NCI-H2196 (cell line): ENCODE results near the gene SFXN2.
"Not testable (repeated sequence)": the region's sequence is repeated elsewhere in the genome, so short reads cannot be mapped to it uniquely, and the experiment has no call there.

ENCODE experiments used
- DNase-seq: peaks from one replicate; lab custom pipeline; 2025; ENCODE audit not compliant: unreplicated experiment; lab: John Stamatoyannopoulos, UW

The SFXN2 gene

DNA sequence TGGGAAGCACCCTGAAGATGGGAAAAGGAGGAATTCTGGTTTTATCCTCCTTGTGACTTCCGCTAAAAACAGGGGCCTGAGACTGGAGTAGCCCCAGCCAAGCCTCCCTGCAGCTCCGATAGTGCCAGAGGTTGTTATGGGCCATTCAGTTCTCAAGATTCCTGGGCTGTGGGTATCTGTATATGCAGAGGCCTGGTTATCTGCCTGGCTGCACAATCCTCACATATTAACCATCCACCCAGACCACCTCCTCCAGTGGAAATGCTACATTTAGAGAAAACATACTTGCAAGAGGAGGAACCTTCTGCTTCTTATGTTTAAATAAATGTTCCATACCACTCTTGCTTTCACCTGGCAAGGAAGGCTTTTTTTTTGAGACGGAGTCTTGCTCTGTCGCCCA lies 34.8 kb upstream of the SFXN2 start:
- no peak for DNase-seq

DNA sequence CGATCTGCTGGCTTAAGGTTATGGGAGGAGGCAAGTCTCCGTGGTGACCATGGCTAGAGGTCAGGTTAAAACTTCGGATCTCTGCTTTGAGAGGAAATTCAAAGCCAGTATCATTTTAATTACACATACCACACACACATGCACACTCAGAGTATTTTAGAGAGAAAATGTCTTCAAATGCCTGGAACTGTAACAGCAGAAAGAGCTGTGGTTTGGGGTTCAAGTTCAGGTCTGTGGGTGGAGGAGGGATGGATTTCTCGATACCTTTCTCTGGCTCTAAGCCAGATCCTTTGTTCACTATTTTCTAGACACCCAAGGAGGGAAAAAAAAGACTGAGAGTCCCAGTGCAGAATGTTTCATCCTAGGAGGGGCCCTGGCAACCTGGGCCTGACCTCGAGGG lies 32.7 kb upstream of the SFXN2 start:
- no peak for DNase-seq

DNA sequence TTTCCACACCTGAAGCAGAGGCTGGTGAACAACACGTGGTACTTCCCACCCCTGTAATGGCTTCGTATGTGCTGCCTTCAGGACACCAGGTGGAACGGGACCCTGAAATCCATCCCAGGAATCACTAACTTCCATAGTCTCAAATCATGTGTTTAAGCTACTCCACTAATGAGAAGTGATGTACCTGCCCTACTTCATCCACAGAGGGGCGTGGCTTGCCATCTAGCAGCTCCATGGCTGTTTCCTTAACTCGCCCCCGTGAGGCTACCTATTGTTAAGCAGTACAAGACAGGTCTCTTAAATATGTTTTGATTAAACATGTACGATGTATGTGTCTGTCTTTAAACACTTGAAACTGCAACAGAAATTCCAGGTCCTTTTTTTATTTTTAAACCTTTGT lies 32.0 kb upstream of the SFXN2 start:
- no peak for DNase-seq

DNA sequence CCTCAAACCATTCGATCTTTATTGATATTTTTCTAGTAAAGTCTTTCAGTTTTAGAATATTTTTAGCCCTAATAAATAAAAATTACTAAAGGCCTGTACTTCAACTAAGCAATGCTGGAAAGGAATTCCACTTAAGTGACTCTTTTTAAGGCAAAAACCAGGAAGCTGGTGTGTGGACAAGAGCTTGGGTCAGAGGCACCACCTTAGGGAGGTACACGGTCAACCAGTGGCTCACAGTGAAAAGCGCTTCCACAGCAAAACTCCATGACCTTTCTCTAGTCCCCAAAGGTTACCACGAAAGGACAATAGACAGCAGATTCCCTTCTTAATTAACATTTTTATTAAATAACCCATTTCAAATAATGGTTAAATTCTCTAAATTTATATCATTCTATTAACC lies 31.5 kb upstream of the SFXN2 start:
- DNase-seq, result no peak

DNA sequence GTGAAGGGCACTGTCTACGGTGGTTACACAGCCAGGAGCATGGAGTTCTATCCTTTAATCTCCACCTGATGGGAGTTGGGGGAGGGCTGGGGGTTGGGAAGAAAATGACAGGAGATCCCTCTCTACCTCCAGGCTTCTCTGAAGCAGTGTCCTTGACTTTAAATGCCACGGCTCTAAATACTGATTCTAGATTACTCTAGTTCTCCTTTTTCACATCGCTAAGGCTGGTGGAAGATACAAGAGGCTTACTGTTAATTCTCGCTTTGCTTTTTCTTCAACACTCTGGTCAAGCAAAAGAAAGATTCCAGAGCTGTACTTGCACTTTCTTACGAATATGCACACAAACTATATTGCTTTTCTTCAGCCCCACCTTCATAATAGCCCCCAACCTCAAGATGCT lies 30.7 kb upstream of the SFXN2 start:
- DNase-seq, result no peak

DNA sequence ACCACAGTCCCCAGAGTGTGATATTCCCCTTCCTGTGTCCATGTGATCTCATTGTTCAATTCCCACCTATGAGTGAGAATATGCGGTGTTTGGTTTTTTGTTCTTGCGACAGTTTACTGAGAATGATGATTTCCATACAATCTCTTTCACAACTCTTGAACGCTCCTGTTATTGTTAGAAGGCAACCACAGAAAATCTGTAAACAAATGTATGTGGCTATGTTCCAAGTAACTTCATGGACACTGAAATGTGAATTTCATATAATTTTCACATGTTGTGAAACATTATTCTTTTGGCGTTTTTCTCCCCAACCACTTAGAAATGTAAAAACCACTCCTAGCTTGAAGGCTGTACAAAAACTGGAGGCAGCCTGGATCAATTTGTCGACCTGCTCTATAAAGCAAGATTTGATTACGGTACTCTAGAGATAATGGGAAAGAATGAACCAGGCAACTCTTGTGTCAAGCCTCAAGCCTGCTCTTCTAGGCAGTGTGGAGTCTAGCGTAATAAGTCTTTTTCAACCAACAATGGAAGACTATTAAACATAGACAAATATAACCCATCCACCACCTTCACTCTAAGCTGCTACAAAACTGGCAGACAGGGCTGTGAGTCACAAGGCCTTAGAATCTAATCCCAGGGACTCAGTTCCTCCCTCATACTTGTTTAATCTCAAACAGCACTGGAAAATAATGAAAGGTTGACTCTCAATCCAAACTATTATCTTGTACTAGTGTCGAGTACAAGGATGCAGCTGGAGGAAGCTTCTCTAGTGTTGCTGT lies 23.0 kb upstream of the SFXN2 start:
- DNase-seq, result no peak

DNA sequence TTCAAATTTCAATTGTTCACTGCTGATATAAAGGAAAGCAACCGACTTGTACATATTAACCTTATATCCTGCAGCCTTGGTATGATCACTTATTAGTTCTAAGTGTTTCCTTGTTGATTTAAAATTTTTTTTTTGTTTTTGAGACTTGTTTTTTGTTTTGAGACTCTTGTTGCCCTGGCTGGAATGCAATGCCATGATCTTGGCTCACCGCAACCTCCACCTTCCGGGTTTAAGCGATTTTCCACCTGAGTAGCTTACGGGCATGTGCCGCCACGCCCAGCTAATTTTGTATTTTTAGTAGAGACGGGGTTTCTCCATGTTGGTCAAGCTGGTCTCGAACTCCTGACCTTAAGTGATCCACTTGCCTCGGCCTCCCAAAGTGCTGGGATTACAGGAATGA lies 19.0 kb upstream of the SFXN2 start:
- DNase-seq, result not testable (repeated sequence)

DNA sequence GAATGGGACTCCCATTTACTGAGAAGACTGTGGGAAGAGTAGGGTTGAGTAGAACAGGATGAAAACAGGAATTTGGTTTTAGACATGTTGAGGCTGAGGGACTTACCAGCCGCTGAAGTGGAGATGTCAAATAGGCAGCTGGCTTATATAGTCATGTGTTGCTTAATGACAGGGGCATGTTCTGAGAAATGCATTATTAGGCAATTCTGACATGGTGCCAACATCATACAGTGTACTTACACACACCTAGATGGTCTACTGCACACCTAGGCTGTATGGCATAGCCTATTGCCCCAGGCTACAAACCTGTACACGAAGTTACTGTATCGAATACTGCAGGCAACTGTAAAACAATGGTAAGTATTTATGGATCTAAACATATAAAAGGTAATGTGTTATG lies 17.7 kb upstream of the SFXN2 start:
- DNase-seq, result no peak

DNA sequence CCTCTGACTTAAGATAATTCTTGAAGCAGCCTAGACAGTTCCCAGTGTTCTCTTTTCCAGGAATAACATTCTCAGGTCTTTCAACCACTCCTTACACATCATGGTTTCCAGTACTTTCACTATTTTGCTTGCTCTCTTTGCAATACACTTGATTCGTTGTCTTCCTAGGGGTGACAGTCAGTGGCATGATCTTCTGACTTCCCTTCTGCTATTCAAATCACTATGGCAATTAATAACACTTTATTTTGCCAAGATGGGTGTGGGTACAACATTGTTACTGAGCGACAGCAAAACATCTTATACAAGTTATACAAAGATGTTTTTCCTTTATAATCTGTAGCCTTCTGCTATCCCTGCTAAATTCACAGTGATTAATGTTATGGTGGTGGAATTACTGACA lies 15.5 kb upstream of the SFXN2 start:
- DNase-seq, result no peak

DNA sequence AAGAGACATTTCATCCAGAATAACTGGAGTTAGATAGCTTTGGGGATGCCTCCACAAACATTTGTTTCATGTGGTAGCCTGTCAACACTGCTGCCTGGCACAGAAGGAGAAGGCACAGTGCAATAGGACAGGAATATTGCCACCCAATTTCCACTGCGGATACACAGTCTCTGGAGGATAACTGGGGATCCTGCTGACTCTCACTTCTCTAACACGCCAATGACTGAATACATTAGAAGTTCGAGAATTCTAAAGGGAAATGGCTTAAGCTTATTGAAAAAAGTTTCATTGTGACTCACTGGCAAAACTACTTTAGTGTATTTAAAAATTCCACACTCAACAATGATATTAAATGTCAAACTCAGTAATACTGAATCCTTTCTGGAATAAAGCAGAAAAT lies 13.2 kb upstream of the SFXN2 start:
- no peak for DNase-seq

DNA sequence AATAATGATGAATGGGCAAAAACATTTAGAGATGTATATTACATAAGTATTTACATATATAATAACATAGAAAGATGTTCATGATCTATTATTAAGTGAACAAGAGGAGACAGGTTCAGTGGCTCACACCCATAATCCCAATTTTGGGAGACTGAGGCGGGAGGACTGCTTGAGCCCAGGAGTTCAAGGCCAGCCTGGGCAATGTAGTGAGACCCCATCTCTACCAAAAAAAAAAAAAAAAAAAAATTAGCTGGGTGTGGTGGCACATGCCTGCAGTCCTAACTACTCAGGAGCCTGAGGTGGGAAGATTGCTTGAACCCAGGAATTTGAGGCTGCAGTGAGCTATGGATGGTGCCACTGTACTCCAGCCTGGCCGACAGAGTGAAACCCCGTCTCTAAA lies 12.6 kb upstream of the SFXN2 start:
- DNase-seq, result no peak

DNA sequence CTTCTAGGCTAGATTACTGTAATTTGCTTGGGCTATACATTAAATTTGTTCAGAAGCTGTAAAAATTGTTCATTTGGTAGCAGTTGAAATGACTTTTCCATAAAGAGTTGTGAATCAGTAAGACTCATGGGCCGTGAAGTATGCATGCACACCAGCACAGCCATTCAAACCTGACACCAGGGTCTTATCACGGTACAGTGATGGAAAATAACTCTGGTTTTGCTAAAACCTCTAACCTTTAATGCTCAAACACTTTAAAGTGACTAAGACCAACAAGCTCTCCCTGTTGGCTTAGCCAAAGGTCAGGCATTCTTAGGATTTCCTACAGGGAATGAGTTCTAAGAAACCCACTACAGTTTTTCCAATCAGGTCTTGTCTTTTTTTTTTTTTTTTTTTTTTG lies 11.7 kb upstream of the SFXN2 start:
- no peak for DNase-seq

DNA sequence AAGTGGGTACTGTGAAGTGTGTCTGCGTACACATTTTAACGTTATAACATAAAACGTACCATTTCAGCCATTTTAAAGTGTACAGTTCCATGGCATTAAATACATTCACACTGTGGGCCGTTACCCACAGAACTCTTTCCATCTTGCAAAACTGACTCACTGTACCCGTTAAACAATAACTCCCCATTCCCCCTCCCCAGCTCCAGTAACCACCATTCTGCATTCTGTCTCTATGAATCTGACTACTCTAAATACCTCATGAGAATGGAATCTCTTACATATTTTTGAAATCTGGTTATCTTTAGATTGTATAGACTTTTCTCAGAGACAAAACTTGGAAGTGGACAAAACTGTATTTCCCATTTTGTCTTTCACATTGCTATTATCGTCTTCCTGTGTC lies 9.5 kb upstream of the SFXN2 start:
- no peak for DNase-seq

DNA sequence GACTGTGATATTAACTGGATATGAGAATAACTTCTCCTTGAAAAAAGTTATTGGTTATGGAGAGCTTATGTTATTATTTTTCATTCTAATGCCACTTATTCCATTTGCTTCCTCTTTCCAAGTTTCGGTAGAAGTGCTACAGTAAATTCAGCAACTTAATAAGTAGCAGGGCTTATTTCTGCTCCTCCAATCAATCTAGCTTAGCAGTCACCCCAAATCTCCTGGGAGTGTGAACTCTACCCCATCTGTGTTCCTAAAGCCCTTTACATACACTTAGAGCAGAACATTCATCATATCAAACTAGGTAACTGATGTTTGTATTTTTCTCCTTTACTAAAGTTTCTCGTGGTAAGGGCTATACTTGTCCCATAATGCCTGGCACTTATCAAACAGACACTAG lies 8.9 kb upstream of the SFXN2 start:
- no peak for DNase-seq

DNA sequence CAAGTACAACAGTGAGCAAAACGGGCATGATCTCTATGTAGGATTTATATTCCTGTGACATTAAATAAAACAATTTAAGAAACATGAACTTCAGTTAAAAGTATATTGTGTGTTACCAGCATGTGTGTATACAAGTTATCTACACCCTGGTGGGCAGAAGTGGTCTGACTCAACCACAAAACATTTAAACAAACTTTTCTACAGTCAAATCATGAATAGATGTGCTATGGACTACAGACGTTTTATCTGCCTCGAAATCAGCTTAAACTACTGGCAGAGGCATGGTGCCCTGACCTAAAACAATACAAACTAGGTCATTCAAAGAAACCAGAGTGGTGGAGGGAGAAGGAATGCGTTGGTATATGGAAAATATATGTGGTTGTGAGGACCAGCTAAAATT lies 3.8 kb upstream of the SFXN2 start:
- no peak for DNase-seq

DNA sequence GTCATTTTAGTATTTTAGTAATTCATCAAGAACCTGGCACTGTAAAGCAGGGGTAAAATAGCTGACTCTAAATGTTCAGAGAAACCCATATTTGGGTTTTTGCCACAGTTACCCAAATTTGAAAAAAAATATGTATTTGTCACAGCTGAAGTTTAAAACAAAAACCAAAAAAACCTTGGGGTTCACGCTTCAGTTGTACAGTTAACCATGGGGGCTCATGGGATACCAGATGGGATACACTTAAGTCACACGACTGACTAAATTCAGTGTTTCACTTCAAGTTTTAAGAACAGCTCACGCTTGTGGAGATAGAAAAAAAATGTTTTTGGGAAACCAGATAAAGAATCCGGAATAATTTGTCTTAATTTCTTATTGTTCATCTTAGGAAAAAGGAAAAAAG lies 2.3 kb upstream of the SFXN2 start:
- DNase-seq, result no peak

DNA sequence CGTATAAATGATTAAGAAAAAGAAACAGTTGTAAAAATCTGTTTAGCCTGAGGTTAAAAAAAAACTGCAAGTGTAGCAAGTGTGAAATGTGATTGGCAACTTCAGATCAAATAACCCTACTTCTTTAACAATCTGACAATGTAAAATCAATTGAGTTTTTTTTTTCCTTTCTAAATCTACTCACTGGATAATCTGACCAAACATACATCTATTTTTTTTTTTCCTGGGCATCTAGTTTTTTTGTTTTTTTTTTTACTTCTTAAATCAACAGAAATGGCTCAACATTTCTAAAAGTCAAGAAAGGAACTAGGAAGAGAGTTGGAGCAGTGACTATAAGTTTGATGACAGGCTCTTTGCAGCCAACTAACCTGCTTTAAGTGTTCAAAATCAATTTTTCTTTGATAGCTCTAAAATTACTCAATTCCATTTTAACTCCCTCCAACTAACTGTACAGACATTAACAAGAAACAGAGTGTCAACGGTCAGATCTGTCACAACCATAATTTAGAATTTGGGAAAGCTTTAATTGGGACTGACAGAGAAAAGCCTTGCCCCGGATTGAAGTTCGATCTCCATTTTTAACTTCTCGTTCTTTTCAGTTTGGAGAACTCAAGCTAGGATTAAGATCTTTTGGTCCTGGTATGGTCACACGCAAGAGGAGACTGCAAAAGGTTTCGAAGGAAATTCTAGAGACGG lies 1.4 kb upstream of the SFXN2 start:
- no peak for DNase-seq

DNA sequence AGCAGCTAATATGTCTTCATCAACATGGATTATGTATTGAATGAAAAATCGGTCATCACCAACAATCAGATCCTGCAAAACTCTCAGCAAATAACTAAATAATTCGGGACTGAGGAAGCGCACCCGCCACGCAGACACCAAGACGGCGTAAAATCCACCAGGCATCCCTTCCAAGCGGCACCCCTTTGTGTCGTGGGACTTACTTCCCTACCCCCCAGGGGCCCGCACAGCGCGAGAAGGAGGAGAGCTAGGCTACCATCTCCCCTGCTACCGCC lies 960 bp upstream of the SFXN2 start:
- DNase-seq, result no peak

DNA sequence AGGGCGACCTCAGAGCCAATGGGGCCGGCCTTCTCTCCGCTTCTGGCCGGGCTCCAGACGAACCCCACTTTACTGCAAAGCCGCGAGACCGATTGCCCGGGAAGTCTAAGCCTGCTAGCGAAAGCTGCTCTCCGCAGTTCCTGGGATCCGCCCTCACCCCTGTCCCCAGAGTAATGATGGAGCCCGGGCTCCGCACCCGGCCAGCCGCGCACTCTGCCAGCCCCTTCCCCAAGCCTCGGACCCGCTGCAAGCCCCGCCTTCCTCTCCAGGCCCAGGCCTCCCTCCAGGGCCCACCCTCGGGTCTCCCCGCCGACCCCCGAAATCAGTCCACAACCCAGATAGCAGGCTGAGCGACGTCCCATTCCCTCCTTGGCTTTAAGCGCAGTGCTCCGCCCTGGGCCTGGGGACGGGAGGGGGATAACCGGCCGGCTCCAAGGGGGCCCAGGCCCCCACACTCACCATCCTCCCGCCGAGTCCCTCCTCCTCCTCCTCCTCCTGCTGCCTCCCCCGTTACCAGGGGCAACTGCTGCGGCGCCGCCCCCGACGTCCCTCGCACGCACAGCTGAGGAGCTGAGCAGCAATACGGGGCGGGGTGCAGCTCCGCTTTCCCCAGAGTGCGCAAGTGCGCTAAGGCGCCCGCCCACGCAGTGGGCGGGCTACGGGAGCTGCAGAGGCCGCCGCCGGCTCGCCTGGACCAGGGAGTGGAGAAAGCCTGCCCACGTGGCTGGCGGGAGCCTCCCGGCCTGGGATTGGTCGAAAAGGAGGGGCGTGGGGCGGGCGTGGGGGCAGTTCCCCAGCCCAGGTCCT lies 419 bp upstream of the SFXN2 start, which contains the start of gene ARL3:
ARL3 (minus strand) TSS at position 584 of the 807 bp plus-strand sequence; CDS start at position 462, 122 bp downstream.
- DNase-seq, result peak; percentile 91

DNA sequence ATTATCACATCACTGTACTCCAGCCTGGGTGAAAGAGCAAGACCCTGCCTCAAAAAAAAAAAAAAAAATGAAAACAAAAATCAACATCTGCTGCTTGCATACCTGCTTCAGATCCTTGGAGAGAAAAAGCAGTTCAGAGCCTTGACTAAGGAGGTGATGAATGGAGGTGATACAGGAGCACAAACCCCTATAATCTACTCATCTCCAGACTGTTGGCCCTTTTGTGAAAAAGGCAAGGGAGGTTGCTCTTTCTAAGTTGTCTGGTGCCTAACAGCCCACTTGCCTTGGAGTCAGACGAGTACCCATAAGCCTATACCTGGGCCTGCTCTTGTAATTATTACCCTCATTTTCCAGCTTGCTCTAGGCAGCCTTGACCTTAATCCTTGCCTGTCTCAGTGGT lies 1.4 kb downstream of the SFXN2 start:
- no peak for DNase-seq

DNA sequence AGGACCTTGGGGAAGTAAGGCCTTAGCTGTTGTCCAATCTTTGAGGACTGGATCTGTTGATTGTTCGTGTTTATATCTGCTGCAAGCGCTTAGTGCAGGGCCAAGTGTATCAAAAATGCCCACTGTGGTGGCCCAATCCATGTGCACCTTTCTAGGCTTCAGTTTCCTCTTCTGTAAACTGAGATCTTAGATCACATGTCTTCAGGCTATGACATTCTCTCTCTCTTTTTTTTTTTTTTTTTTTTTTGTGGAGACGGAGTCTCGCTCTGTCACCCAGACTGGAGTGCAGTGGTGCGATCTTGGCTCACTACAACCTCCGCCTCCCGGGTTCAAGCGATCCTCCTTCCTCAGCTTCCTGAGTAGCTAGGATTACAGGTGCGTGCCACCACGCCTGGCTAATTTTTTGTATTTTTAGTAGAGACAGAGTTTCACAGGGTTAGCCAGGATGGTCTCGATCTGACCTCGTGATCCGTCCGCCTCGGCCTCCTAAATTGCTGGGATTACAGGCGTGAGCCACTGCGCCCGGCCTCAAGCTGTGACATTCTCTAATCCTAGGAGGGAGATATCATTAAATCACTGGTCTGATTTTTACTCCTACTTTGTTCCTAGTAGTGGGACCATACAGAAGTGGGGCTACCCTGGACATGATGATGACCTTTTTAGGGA lies 2.6 kb downstream of the SFXN2 start:
- DNase-seq, result not testable (repeated sequence)

DNA sequence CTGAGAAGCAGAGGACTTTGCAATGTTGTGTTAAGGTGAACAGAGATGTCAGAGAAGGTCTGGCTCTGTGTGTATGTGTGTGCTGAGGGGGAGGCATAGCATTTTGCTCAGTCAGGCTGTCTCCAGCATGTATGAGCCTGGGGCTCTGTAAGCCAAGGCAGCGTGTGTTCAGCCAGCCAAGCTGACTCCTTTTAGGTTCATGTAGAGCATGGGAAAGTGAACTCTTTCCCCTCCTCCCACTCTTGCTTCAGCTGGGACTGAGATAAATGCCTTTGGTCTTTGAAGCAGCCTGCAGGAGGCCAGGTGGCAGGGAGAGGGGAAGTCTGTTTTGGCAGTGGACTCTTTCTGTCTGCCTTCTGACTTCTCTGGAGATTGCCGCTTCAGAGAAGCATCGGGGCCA lies 3.8 kb downstream of the SFXN2 start:
- DNase-seq, result no peak
